GM21526 (cell line): ENCODE results near the gene MTHFD2L.
"Not testable (repeated sequence)": the region's sequence is repeated elsewhere in the genome, so short reads cannot be mapped to it uniquely, and the experiment has no call there.

Experiments used
- ATAC-seq: cut with Tn5 transposase; IDR thresholded peaks from one replicate; pipeline ENCODE4 v1.9.1; 2021; ENCODE audit warnings: moderate library complexity; ENCODE audit not compliant: unreplicated experiment, low FRiP score

MTHFD2L gene

GRCh38 chr4:74328501-74328900 lies 170.6 kb downstream of the MTHFD2L start:
- no peak for ATAC-seq

GRCh38 chr4:74329307-74329706 lies 171.4 kb downstream of the MTHFD2L start:
- ATAC-seq = no peak

GRCh38 chr4:74330295-74330750 lies 172.4 kb downstream of the MTHFD2L start:
- ATAC-seq = no peak

GRCh38 chr4:74331252-74331651 lies 173.3 kb downstream of the MTHFD2L start:
- no peak for ATAC-seq

- no peak for ATAC-seq
Observed at GRCh38 chr4:74331944-74332343, 174.0 kb downstream of the MTHFD2L start.

GRCh38 chr4:74334636-74335035 lies 176.7 kb downstream of the MTHFD2L start:
- no peak for ATAC-seq

GRCh38 chr4:74335341-74336021 lies 177.6 kb downstream of the MTHFD2L start:
- ATAC-seq = no peak

GRCh38 chr4:74338792-74339333 lies 180.9 kb downstream of the MTHFD2L start:
- ATAC-seq = no peak

- no peak for ATAC-seq
Observed at GRCh38 chr4:74339501-74339900, 181.6 kb downstream of the MTHFD2L start.

GRCh38 chr4:74340421-74340820 lies 182.5 kb downstream of the MTHFD2L start:
- ATAC-seq = not testable (repeated sequence)

GRCh38 chr4:74344031-74344430 lies 186.1 kb downstream of the MTHFD2L start:
- ATAC-seq = no peak
